Peyer's patch (tissue), 4 donors: ENCODE data around the gene CELF4.

Experiments used
- POLR2A ChIP-seq, 2 donors: fragments of 450-650 bp; IDR thresholded peaks; one replicate each; pipeline ENCODE4 v1.5.1; 2017; ENCODE audit warnings: antibody characterized with exemption in 2 of 2, mild to moderate bottlenecking in 2 of 2, moderate library complexity in 2 of 2
- TF ChIP-seq, protein P1 (sequence below), 6 experiments: fragments of 450-650 bp in 4 of 6; fragments of 200-600 bp in 2 of 6; sonication (generic) in 1 of 6; IDR thresholded peaks; one replicate each; pipeline ENCODE4 v1.5.1; 2017 to 2019; ENCODE audit warnings: antibody characterized with exemption in 6 of 6, mild to moderate bottlenecking in 3 of 6, moderate library complexity in 1 of 6

DNA sequence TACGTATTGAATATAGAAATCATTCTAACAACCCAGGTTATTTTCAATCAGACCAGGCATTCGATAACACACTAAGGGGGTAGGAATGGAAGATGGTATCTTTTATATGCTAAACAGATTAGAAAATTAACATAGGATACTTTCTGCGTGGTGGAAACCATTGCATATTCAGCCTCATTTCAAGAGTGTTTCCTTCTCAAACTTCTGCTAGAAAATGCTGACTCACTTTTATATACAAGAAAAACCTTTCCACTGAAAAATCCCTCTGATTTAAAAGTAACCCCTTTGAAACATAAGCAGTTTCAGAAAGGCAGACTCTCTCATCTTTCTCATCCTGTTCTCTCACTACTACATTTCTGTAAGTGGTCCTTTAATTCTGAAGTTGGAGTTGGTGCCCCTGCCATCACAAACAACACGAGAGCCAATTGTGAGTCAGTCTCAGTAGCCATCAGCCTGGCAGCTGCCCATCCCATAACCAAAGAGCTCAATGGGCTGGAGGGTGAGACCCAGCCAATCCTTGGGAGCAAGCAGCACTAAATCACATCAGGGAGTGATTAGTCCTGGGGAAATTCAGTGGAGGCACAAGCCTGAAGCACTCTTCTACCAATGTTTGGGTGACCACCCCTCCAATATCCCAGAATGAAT, 343.1 kb downstream of the CELF4 start:
- TF ChIP-seq, protein P1, sequence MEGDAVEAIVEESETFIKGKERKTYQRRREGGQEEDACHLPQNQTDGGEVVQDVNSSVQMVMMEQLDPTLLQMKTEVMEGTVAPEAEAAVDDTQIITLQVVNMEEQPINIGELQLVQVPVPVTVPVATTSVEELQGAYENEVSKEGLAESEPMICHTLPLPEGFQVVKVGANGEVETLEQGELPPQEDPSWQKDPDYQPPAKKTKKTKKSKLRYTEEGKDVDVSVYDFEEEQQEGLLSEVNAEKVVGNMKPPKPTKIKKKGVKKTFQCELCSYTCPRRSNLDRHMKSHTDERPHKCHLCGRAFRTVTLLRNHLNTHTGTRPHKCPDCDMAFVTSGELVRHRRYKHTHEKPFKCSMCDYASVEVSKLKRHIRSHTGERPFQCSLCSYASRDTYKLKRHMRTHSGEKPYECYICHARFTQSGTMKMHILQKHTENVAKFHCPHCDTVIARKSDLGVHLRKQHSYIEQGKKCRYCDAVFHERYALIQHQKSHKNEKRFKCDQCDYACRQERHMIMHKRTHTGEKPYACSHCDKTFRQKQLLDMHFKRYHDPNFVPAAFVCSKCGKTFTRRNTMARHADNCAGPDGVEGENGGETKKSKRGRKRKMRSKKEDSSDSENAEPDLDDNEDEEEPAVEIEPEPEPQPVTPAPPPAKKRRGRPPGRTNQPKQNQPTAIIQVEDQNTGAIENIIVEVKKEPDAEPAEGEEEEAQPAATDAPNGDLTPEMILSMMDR (IDR thresholded peaks at IDR 0.05) = no peak
- TF ChIP-seq POLR2A (IDR thresholded peaks at IDR 0.05) = no peak
